Mammary epithelial cell (primary cell): ENCODE measurements around the gene ADAMTS1.

Experiments
- EZH2 ChIP-seq: IDR thresholded peaks from 2 replicates; pipeline ENCODE4 v1.6.1; 2012; ENCODE audit warnings: low read length, inconsistent platforms, borderline replicate concordance
- TF ChIP-seq, protein P1 (sequence below), 2 donors: IDR thresholded peaks in 1 of 2; conservative IDR thresholded peaks in 1 of 2; 2 replicates each; pipeline ENCODE4 v1.5.1; 2011 to 2012; ENCODE audit warnings: inconsistent platforms in 2 of 2, low read length in 2 of 2, mild to moderate bottlenecking in 2 of 2, control low read depth in 1 of 2, low read depth in 1 of 2; ENCODE audit not compliant: insufficient read depth in 1 of 2; ENCODE audit errors: extremely low read depth in 1 of 2

GRCh38 chr21:26888931-26889330 lies 43.7 kb upstream of the ADAMTS1 start:
- TF ChIP-seq, protein P1, sequence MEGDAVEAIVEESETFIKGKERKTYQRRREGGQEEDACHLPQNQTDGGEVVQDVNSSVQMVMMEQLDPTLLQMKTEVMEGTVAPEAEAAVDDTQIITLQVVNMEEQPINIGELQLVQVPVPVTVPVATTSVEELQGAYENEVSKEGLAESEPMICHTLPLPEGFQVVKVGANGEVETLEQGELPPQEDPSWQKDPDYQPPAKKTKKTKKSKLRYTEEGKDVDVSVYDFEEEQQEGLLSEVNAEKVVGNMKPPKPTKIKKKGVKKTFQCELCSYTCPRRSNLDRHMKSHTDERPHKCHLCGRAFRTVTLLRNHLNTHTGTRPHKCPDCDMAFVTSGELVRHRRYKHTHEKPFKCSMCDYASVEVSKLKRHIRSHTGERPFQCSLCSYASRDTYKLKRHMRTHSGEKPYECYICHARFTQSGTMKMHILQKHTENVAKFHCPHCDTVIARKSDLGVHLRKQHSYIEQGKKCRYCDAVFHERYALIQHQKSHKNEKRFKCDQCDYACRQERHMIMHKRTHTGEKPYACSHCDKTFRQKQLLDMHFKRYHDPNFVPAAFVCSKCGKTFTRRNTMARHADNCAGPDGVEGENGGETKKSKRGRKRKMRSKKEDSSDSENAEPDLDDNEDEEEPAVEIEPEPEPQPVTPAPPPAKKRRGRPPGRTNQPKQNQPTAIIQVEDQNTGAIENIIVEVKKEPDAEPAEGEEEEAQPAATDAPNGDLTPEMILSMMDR (conservative IDR thresholded peaks at IDR 0.05 in 1 of 2, IDR thresholded peaks at IDR 0.05 in 1 of 2; ENCODE audit: extremely low read depth in 1 of 2, insufficient read depth in 1 of 2, low read depth in 1 of 2, low read length in 2 of 2), result no peak
- no peak for TF ChIP-seq EZH2
